ENCODE results near the gene STRAP.
A peak's percentile ranks its signal among the peaks of the same experiment; 100 is the strongest.

DNA sequence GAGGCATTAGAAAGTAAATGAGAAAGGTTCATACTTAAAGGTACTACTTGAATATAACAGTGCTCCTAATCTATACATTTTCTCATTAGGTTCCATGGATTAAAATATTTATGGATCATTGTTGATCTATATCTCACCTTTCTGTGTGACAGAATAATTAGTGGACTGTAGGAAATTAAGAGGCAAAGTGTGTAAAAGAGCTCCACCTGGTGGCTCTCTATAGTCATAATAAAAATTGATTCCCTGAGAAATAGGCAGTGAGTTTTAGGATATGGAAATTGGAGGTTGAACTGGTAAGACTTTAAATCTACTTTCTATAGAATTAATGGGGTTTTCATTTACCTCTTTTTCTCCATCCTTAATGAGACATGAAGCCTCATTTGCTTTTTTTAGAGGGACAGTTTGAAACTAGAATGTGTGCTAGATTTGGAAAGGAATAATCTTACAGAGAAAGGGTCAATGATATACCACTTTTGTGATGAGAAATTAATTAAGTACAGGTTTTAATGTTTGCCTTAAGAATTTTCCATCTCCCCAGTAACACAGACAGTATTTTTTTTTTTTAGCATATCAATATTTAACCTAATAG, 17.2 kb downstream of the STRAP start:
- peak; percentile 56 for TF ChIP-seq CTCF (conservative IDR thresholded peaks at IDR 0.05; ENCODE audit: low read depth, low read length)
- no peak for TF ChIP-seq POLR2A (IDR thresholded peaks at IDR 0.05; ENCODE audit: low read depth, low read length)
- no peak for TF ChIP-seq RFX5 (IDR thresholded peaks at IDR 0.05; ENCODE audit: low read depth, low read length)
- no peak for TF ChIP-seq MXI1 (IDR thresholded peaks at IDR 0.05; ENCODE audit: borderline replicate concordance, low read depth, low read length)
- TF ChIP-seq RAD21 (IDR thresholded peaks at IDR 0.05; ENCODE audit: low read length): peak; percentile 46
- no peak for TF ChIP-seq BHLHE40 (IDR thresholded peaks at IDR 0.05; ENCODE audit: low read depth, low read length)
- no peak for TF ChIP-seq USF2 (IDR thresholded peaks at IDR 0.05; ENCODE audit: low read depth, low read length)
- TF ChIP-seq RCOR1 (IDR thresholded peaks at IDR 0.05; ENCODE audit: insufficient replicate concordance, low read length): no peak

Data from IMR-90 (cell line).